ENCODE measurements around the gene RFX3. TPM values are rescaled to one million over a fixed set of nuclear protein-coding genes. Genes with fewer than 3 reads are reported as not detected.

RFX3 gene
- total RNA-seq, 2 experiments from 2014 or later: 22.9 to 24.8 TPM

DNA sequence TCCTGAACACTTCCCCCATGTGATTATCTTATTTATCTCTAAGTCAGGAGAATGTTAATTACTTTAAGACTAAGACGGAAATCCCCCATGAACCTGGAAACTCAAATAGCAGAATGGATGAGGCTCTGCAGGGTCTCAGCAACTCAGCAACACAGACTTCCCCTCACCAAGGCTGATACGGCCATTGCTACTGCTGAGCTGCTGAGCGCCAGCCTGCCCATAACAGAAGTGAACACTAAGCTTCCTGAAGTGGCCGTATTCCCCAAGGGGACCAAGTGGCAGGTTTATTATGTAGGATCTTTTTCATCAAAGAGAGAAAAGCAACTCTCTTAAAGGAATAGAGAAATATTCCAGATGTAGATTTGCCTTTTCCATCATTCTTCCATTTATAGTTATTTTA lies 311.1 kb downstream of the RFX3 start:
- ChIA-PET POLR2A (no interaction called here), CTCF (no interaction called here)
- H3K27me3 Mint-ChIP-seq: peaks cover 17% of the 10 kb centered on the region
- Histone ChIP-seq H3K27ac (ENCODE audit: low read depth in 1 of 2, low read length in 2 of 2) (no peak overlapping the region), H3K4me3 (ENCODE audit: low read length) (no peak overlapping the region), H3K36me3 (ENCODE audit: insufficient read depth, low read length) (no peaks in the 10 kb centered on the region), H3K27me3 (ENCODE audit: control insufficient read depth in 1 of 2, insufficient read depth in 2 of 2, low read length in 2 of 2) (no peaks in the 10 kb centered on the region), H3K4me1 (ENCODE audit: insufficient read depth, low read length) (no peaks in the 10 kb centered on the region), H3K9me3 (ENCODE audit: control insufficient read depth in 1 of 2, insufficient read depth in 1 of 2, low read length in 2 of 2) (no peaks in the 10 kb centered on the region)
- H3K4me1 Mint-ChIP-seq (ENCODE audit: low read depth): no peaks in the 10 kb centered on the region
- H3K9me3 Mint-ChIP-seq: no peaks in the 10 kb centered on the region
- H3K36me3 Mint-ChIP-seq (ENCODE audit: low read depth): no peaks in the 10 kb centered on the region
- intact Hi-C loops (cut with DNase I, micrococcal nuclease): no loop called here
- no peak overlapping the region for H3K27ac Mint-ChIP-seq
- TF ChIP-seq CTCF (IDR thresholded peaks at IDR 0.05): no peak
- no peak overlapping the region for H3K4me3 Mint-ChIP-seq
- DNase-seq (no peak), ATAC-seq (ENCODE audit: poor library complexity) (no peak)

GRCh38 chr9:3205421-3206095 lies 320.2 kb downstream of the RFX3 start:
- Histone ChIP-seq H3K4me1 (ENCODE audit: insufficient read depth, low read length) (no peaks in the 10 kb centered on the region), H3K27me3 (ENCODE audit: control insufficient read depth in 1 of 2, insufficient read depth in 2 of 2, low read length in 2 of 2) (no peaks in the 10 kb centered on the region), H3K9me3 (ENCODE audit: control insufficient read depth in 1 of 2, insufficient read depth in 1 of 2, low read length in 2 of 2) (no peaks in the 10 kb centered on the region), H3K4me3 (ENCODE audit: low read length) (no peak overlapping the region), H3K36me3 (ENCODE audit: insufficient read depth, low read length) (no peaks in the 10 kb centered on the region), H3K27ac (ENCODE audit: low read depth in 1 of 2, low read length in 2 of 2) (no peak overlapping the region)
- intact Hi-C loops (cut with DNase I, micrococcal nuclease): no loop called here
- Mint-ChIP-seq H3K27ac (no peak overlapping the region), H3K9me3 (no peaks in the 10 kb centered on the region), H3K27me3 (peaks cover 10% of the 10 kb centered on the region), H3K4me1 (ENCODE audit: low read depth) (no peaks in the 10 kb centered on the region), H3K4me3 (no peak overlapping the region), H3K36me3 (ENCODE audit: low read depth) (no peaks in the 10 kb centered on the region)
- no peak for ATAC-seq (ENCODE audit: poor library complexity)
- CTCF ChIA-PET: no interaction called here
- no peak for DNase-seq
- POLR2A ChIA-PET: no interaction called here
- TF ChIP-seq CTCF (IDR thresholded peaks at IDR 0.05): no peak

DNA sequence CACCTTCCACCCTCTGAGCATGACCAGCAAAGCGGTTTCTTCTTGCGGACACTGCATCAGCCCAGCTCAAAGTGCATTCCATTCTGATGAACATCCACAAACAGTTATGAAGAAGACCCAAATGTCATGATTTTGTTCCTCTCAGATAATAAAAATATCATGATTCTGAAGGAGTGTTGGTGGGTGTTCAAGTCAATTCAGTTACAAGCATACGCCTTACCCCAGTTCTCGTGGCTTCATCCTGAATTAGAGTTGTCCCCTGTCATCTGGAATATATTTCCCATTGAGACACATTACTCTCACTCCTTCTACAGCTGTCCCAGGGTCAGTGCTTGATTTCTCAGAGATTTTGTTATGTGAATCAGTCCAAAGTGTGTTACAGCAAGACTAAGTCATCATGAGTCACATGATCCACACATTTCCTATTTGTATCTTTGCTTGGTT lies 325.4 kb downstream of the RFX3 start:
- Histone ChIP-seq H3K9me3 (ENCODE audit: control insufficient read depth in 1 of 2, insufficient read depth in 1 of 2, low read length in 2 of 2) (no peaks in the 10 kb centered on the region), H3K4me3 (ENCODE audit: low read length) (no peak overlapping the region), H3K27me3 (ENCODE audit: control insufficient read depth in 1 of 2, insufficient read depth in 2 of 2, low read length in 2 of 2) (peaks cover 0 to 2% of the 10 kb centered on the region in 2 experiments), H3K4me1 (ENCODE audit: insufficient read depth, low read length) (no peaks in the 10 kb centered on the region), H3K36me3 (ENCODE audit: insufficient read depth, low read length) (no peaks in the 10 kb centered on the region), H3K27ac (ENCODE audit: low read depth in 1 of 2, low read length in 2 of 2) (no peak overlapping the region)
- ChIA-PET CTCF (no interaction called here), POLR2A (no interaction called here)
- ATAC-seq (ENCODE audit: poor library complexity): no peak
- Mint-ChIP-seq H3K9me3 (no peaks in the 10 kb centered on the region), H3K4me3 (no peak overlapping the region), H3K27me3 (peaks cover 37% of the 10 kb centered on the region), H3K27ac (no peak overlapping the region), H3K36me3 (ENCODE audit: low read depth) (no peaks in the 10 kb centered on the region), H3K4me1 (ENCODE audit: low read depth) (no peaks in the 10 kb centered on the region)
- DNase-seq: no peak
- no peak for TF ChIP-seq CTCF (IDR thresholded peaks at IDR 0.05)
- intact Hi-C loops (cut with DNase I, micrococcal nuclease): no loop called here
